HepG2 (cell line): ENCODE results near the gene PC. TPM values are rescaled to one million over a fixed set of nuclear protein-coding genes. Genes with fewer than 3 reads are reported as not detected.

Experiments
- HMG20B ChIP-seq: conservative IDR thresholded peaks from 2 replicates; pipeline ENCODE4 v1.6.1; 2016; ENCODE audit warnings: missing genetic modification reagents, missing compliant biosample characterization
- JARID2 ChIP-seq: sonication (generic); formaldehyde crosslinking; IDR thresholded peaks from 2 replicates; pipeline ENCODE4 v1.8.1; 2023; ENCODE audit warnings: missing genetic modification reagents, inconsistent platforms; ENCODE audit not compliant: insufficient replicate concordance
- JDP2 ChIP-seq: sonication (generic); formaldehyde crosslinking; IDR thresholded peaks from 2 replicates; pipeline ENCODE4 v1.8.1; 2022; ENCODE audit warnings: missing genetic modification reagents, borderline replicate concordance
- MXI1 ChIP-seq: IDR thresholded peaks from 3 replicates; pipeline ENCODE4 v1.6.1; 2012; ENCODE audit warnings: low read depth, low read length, inconsistent platforms, borderline replicate concordance
- MYNN ChIP-seq: sonication (generic); formaldehyde crosslinking; IDR thresholded peaks from 2 replicates; pipeline ENCODE4 v1.4.0; 2020; ENCODE audit warnings: mild to moderate bottlenecking, low read depth, missing genetic modification reagents
- NFYB ChIP-seq: sonication (generic); formaldehyde crosslinking; IDR thresholded peaks from 2 replicates; pipeline ENCODE4 v1.4.0; 2020; ENCODE audit warnings: missing genetic modification reagents
- NR2F6 ChIP-seq, 2 experiments: IDR thresholded peaks; 2 replicates each; pipeline ENCODE4 v1.6.1; 2016; ENCODE audit warnings: antibody characterized with exemption in 1 of 2, mild to moderate bottlenecking in 1 of 2
- RFXAP ChIP-seq: sonication (generic); formaldehyde crosslinking; IDR thresholded peaks from 2 replicates; pipeline ENCODE4 v1.4.0; 2020; ENCODE audit warnings: missing genetic modification reagents, borderline replicate concordance
- SPEN ChIP-seq: sonication (generic); formaldehyde crosslinking; IDR thresholded peaks from 2 replicates; pipeline ENCODE4 v1.5.1; 2020; ENCODE audit warnings: low read depth, mild to moderate bottlenecking, missing genetic modification reagents
- XRCC5 ChIP-seq: fragments of 200-400 bp; formaldehyde crosslinking; optimal IDR thresholded peaks from 2 replicates; pipeline ENCODE3; 2017; ENCODE audit warnings: mild to moderate bottlenecking, low read length
- ZFP1 ChIP-seq: IDR thresholded peaks from 2 replicates; pipeline ENCODE4 v1.6.1; 2016
- ZFP36L1 ChIP-seq: sonication (generic); formaldehyde crosslinking; IDR thresholded peaks from 2 replicates; pipeline ENCODE4 v1.8.0; 2022; ENCODE audit warnings: mild to moderate bottlenecking, missing genetic modification reagents, moderate library complexity
- ZNF256 ChIP-seq: sonication (generic); formaldehyde crosslinking; conservative IDR thresholded peaks from 2 replicates; pipeline ENCODE4 v1.4.0; 2020; ENCODE audit warnings: missing genetic modification reagents
- ZNF615 ChIP-seq: sonication (generic); formaldehyde crosslinking; IDR thresholded peaks from 2 replicates; pipeline ENCODE4 v1.5.0; 2020; ENCODE audit warnings: mild to moderate bottlenecking, missing genetic modification reagents, borderline replicate concordance
- polyA plus RNA-seq, 8 experiments: library from polyadenylated mRNA; depleted of rRNA in 3 of 8; stranded (reverse) in 7 of 8; unstranded in 1 of 8; fragments of >200 nt; fragmentation: Illumina TruSeq in 4 of 8; extraction: Trizol in 4 of 8; gene quantifications; 2 replicates each; pipeline versions ENCODE4 v1.2.1 to v1.2.3, GENCODE V29; 2011 to 2016; ENCODE audit warnings: low read depth in 4 of 8, missing spikeins in 1 of 8, mixed read lengths in 1 of 8; ENCODE audit not compliant: insufficient read depth in 1 of 8
- total RNA-seq, 5 experiments: library from RNA; depleted of rRNA; stranded (reverse); fragments of >200 nt; fragmentation: Illumina TruSeq; extraction: Trizol; gene quantifications; 2 replicates each; pipeline ENCODE4 v1.2.3, GENCODE V29; 2016; ENCODE audit warnings: low read depth in 1 of 5
- TF ChIP-seq, protein P1 (sequence below): sonication (generic); formaldehyde crosslinking; IDR thresholded peaks from 2 replicates; pipeline ENCODE4 v1.4.0; 2020; ENCODE audit warnings: missing genetic modification reagents
- TF ChIP-seq, protein P2 (sequence below): sonication (generic); formaldehyde crosslinking; IDR thresholded peaks from 2 replicates; pipeline ENCODE4 v1.8.1; 2023; ENCODE audit warnings: missing genetic modification reagents, inconsistent platforms, borderline replicate concordance
- TF ChIP-seq, protein P3 (sequence below): sonication (generic); formaldehyde crosslinking; conservative IDR thresholded peaks from 2 replicates; pipeline ENCODE4 v1.8.1; 2023; ENCODE audit warnings: missing genetic modification reagents
- TF ChIP-seq, protein P4 (sequence below): sonication (generic); formaldehyde crosslinking; IDR thresholded peaks from 2 replicates; pipeline ENCODE4 v1.4.0; 2020; ENCODE audit warnings: missing genetic modification reagents, borderline replicate concordance
- TF ChIP-seq, protein P5 (sequence below): sonication (generic); formaldehyde crosslinking; IDR thresholded peaks from 2 replicates; pipeline ENCODE4 v1.4.0; 2020; ENCODE audit warnings: missing genetic modification reagents

Gene PC
- total and polyA plus RNA-seq, 2 of the 13 experiments (the other 11 are each of a cell fraction or from before 2014, with no cell fraction given) = 29.0 to 39.0 TPM

DNA sequence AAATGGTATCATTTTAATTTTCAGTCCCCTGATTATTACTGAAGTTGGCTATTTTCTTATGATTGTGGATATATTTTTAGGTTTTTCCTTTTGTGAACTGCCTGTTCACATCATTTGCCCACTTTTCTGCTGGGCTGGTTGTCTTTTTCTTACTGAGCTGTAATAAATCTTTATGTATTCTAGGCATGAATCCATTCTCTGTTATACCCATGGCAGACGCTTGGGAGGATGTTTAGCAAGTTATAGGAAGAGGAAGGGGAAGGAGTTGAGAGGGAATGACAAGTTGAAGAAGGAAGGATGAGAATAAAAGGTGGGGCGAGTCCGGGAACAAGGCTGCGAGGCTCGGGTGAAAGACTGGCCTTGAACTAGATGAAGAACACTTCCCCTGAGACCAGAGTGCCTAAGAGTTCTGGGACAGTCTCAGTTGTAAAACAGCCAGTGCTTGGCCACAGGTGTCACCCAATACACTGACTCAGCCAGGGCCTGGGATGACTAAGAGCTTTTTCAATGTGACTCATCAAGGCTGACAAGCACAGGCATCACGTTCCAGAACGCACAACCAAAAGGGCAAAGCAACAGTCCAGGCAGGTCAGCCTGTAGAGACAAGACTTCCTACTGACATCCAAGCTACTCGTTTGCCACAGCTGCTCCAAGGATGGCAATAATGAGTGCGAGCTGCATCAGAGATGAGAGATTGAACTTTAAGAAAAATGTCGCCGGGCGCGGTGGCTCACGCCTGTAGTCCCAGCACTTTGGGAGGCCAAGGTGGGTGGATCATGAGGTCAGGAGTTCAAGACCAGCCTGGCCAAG, 66.1 kb downstream of the PC start (continued):
- TF ChIP-seq NR2F6 (IDR thresholded peaks at IDR 0.05) (peak; percentile 28), NR2F6 (CRISPR knock-in tag; IDR thresholded peaks at IDR 0.05) (peak; percentile 83), ZNF256 (no peak), JDP2 (CRISPR knock-in tag) (no peak), NFYB (CRISPR knock-in tag) (no peak), ZFP36L1 (peak; percentile 71; the same call in 1 of the 2 replicates), RFXAP (CRISPR knock-in tag) (no peak), ZFP1 (CRISPR knock-in tag) (no peak), MXI1 (peak; percentile 91; the same call in 2 of the 3 replicates), HMG20B (CRISPR knock-in tag) (no peak), XRCC5 (peak; percentile 86), JARID2 (CRISPR knock-in tag) (no peak), SPEN (CRISPR knock-in tag) (no peak), ZNF615 (CRISPR knock-in tag) (no peak), MYNN (CRISPR knock-in tag) (no peak)
- TF ChIP-seq, protein P1, sequence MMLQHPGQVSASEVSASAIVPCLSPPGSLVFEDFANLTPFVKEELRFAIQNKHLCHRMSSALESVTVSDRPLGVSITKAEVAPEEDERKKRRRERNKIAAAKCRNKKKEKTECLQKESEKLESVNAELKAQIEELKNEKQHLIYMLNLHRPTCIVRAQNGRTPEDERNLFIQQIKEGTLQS (CRISPR knock-in tag) = peak; percentile 92
- TF ChIP-seq, protein P2, sequence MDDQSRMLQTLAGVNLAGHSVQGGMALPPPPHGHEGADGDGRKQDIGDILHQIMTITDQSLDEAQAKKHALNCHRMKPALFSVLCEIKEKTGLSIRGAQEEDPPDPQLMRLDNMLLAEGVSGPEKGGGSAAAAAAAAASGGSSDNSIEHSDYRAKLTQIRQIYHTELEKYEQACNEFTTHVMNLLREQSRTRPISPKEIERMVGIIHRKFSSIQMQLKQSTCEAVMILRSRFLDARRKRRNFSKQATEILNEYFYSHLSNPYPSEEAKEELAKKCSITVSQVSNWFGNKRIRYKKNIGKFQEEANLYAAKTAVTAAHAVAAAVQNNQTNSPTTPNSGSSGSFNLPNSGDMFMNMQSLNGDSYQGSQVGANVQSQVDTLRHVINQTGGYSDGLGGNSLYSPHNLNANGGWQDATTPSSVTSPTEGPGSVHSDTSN (CRISPR knock-in tag) = no peak
- TF ChIP-seq, protein P3, sequence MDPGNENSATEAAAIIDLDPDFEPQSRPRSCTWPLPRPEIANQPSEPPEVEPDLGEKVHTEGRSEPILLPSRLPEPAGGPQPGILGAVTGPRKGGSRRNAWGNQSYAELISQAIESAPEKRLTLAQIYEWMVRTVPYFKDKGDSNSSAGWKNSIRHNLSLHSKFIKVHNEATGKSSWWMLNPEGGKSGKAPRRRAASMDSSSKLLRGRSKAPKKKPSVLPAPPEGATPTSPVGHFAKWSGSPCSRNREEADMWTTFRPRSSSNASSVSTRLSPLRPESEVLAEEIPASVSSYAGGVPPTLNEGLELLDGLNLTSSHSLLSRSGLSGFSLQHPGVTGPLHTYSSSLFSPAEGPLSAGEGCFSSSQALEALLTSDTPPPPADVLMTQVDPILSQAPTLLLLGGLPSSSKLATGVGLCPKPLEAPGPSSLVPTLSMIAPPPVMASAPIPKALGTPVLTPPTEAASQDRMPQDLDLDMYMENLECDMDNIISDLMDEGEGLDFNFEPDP (CRISPR knock-in tag) = no peak
- TF ChIP-seq, protein P4, sequence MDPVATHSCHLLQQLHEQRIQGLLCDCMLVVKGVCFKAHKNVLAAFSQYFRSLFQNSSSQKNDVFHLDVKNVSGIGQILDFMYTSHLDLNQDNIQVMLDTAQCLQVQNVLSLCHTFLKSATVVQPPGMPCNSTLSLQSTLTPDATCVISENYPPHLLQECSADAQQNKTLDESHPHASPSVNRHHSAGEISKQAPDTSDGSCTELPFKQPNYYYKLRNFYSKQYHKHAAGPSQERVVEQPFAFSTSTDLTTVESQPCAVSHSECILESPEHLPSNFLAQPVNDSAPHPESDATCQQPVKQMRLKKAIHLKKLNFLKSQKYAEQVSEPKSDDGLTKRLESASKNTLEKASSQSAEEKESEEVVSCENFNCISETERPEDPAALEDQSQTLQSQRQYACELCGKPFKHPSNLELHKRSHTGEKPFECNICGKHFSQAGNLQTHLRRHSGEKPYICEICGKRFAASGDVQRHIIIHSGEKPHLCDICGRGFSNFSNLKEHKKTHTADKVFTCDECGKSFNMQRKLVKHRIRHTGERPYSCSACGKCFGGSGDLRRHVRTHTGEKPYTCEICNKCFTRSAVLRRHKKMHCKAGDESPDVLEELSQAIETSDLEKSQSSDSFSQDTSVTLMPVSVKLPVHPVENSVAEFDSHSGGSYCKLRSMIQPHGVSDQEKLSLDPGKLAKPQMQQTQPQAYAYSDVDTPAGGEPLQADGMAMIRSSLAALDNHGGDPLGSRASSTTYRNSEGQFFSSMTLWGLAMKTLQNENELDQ (CRISPR knock-in tag) = no peak
- TF ChIP-seq, protein P5, sequence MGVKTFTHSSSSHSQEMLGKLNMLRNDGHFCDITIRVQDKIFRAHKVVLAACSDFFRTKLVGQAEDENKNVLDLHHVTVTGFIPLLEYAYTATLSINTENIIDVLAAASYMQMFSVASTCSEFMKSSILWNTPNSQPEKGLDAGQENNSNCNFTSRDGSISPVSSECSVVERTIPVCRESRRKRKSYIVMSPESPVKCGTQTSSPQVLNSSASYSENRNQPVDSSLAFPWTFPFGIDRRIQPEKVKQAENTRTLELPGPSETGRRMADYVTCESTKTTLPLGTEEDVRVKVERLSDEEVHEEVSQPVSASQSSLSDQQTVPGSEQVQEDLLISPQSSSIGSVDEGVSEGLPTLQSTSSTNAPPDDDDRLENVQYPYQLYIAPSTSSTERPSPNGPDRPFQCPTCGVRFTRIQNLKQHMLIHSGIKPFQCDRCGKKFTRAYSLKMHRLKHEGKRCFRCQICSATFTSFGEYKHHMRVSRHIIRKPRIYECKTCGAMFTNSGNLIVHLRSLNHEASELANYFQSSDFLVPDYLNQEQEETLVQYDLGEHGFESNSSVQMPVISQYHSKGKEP = no peak
